ENCODE data around the gene MEIOSIN. TPM values are rescaled to one million over a fixed set of nuclear protein-coding genes. Genes with fewer than 3 reads are reported as not detected.
A peak's percentile ranks its signal among the peaks of the same experiment; 100 is the strongest.

Gene MEIOSIN
- total and polyA plus RNA-seq, 2 of the 13 experiments (the other 11 are each of a cell fraction or from before 2014, with no cell fraction given), result not detected

DNA sequence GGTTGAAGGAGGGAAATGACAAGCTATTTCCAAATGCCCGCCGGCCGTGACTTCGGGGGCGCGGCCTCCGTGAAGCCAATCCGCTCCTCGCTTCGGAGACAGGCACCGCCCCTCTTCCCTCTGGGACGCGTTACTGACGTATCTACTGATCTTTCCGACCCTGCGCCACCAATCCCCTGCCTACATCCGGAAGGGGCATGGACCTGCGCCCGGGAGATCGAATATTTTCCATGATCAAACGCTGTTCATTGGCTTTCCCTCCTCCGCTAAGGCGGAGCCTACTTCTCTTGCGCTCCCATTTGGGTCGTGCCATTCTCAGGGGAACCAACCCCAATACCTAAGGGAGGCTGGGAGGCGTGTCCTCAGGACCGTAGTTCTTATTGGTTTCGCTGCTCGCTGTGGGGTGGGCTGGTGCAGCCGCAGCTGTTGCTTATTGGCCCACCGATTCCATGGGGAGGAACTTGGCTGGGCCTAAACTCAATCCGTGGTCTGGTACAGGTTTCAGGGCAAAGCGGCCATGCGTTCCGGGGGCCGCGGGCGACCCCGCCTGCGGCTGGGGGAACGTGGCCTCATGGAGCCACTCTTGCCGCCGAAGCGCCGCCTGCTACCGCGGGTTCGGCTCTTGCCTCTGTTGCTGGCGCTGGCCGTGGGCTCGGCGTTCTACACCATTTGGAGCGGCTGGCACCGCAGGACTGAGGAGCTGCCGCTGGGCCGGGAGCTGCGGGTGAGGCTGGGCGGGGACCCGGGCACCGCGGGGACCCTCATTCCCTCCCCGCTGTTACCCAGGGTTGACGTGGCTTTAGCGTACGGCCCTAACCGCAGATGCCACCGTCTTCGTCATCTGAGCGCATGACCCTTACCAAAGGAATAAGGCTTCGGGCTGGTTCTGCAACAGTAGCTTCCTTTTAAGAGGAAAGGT lies 40.8 kb upstream of the MEIOSIN start, which contains the start of gene QPCTL (continued):
- TF ChIP-seq, protein P1, sequence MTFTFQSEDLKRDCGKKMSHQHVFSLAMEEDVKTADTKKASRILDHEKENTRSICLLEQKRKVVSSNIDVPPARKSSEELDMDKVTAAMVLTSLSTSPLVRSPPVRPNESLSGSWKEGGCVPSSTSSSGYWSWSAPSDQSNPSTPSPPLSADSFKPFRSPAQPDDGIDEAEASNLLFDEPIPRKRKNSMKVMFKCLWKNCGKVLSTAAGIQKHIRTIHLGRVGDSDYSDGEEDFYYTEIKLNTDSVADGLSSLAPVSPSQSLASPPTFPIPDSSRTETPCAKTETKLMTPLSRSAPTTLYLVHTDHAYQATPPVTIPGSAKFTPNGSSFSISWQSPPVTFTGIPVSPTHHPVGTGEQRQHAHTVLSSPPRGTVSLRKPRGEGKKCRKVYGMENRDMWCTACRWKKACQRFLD (CRISPR knock-in tag; IDR thresholded peaks at IDR 0.05; ENCODE audit: borderline replicate concordance), result peak; percentile 42; the same call in 1 of the 2 replicates
- TF ChIP-seq RAD21 (CRISPR knock-in tag; IDR thresholded peaks at IDR 0.05) (peak; percentile 49; the same call in 1 of the 2 replicates), NCOR1 (IDR thresholded peaks at IDR 0.05; ENCODE audit: borderline replicate concordance, low read length) (peak; percentile 31; the same call in 1 of the 2 replicates), NR2F6 (IDR thresholded peaks at IDR 0.05) (no peak), NR2F6 (CRISPR knock-in tag; IDR thresholded peaks at IDR 0.05) (no peak), ZNF607 (CRISPR knock-in tag; IDR thresholded peaks at IDR 0.05; ENCODE audit: borderline replicate concordance) (0 out of 2 replicates have a peak, but pooled peaks have one; percentile 50), MIER2 (CRISPR knock-in tag; IDR thresholded peaks at IDR 0.05) (0 out of 2 replicates have a peak, but pooled peaks have one; percentile 15)
- TF ChIP-seq, protein P2, sequence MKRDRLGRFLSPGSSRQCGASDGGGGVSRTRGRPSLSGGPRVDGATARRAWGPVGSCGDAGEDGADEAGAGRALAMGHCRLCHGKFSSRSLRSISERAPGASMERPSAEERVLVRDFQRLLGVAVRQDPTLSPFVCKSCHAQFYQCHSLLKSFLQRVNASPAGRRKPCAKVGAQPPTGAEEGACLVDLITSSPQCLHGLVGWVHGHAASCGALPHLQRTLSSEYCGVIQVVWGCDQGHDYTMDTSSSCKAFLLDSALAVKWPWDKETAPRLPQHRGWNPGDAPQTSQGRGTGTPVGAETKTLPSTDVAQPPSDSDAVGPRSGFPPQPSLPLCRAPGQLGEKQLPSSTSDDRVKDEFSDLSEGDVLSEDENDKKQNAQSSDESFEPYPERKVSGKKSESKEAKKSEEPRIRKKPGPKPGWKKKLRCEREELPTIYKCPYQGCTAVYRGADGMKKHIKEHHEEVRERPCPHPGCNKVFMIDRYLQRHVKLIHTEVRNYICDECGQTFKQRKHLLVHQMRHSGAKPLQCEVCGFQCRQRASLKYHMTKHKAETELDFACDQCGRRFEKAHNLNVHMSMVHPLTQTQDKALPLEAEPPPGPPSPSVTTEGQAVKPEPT (CRISPR knock-in tag; IDR thresholded peaks at IDR 0.05; ENCODE audit: low read depth), result no peak
- TF ChIP-seq, protein P3, sequence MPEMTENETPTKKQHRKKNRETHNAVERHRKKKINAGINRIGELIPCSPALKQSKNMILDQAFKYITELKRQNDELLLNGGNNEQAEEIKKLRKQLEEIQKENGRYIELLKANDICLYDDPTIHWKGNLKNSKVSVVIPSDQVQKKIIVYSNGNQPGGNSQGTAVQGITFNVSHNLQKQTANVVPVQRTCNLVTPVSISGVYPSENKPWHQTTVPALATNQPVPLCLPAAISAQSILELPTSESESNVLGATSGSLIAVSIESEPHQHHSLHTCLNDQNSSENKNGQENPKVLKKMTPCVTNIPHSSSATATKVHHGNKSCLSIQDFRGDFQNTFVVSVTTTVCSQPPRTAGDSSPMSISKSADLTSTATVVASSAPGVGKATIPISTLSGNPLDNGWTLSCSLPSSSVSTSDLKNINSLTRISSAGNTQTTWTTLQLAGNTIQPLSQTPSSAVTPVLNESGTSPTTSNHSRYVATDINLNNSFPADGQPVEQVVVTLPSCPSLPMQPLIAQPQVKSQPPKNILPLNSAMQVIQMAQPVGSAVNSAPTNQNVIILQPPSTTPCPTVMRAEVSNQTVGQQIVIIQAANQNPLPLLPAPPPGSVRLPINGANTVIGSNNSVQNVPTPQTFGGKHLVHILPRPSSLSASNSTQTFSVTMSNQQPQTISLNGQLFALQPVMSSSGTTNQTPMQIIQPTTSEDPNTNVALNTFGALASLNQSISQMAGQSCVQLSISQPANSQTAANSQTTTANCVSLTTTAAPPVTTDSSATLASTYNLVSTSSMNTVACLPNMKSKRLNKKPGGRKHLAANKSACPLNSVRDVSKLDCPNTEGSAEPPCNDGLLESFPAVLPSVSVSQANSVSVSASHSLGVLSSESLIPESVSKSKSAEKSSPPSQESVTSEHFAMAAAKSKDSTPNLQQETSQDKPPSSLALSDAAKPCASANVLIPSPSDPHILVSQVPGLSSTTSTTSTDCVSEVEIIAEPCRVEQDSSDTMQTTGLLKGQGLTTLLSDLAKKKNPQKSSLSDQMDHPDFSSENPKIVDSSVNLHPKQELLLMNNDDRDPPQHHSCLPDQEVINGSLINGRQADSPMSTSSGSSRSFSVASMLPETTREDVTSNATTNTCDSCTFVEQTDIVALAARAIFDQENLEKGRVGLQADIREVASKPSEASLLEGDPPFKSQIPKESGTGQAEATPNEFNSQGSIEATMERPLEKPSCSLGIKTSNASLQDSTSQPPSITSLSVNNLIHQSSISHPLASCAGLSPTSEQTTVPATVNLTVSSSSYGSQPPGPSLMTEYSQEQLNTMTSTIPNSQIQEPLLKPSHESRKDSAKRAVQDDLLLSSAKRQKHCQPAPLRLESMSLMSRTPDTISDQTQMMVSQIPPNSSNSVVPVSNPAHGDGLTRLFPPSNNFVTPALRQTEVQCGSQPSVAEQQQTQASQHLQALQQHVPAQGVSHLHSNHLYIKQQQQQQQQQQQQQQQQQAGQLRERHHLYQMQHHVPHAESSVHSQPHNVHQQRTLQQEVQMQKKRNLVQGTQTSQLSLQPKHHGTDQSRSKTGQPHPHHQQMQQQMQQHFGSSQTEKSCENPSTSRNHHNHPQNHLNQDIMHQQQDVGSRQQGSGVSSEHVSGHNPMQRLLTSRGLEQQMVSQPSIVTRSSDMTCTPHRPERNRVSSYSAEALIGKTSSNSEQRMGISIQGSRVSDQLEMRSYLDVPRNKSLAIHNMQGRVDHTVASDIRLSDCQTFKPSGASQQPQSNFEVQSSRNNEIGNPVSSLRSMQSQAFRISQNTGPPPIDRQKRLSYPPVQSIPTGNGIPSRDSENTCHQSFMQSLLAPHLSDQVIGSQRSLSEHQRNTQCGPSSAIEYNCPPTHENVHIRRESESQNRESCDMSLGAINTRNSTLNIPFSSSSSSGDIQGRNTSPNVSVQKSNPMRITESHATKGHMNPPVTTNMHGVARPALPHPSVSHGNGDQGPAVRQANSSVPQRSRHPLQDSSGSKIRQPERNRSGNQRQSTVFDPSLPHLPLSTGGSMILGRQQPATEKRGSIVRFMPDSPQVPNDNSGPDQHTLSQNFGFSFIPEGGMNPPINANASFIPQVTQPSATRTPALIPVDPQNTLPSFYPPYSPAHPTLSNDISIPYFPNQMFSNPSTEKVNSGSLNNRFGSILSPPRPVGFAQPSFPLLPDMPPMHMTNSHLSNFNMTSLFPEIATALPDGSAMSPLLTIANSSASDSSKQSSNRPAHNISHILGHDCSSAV (CRISPR knock-in tag; IDR thresholded peaks at IDR 0.05; ENCODE audit: borderline replicate concordance), result no peak
- TF ChIP-seq, protein P4, sequence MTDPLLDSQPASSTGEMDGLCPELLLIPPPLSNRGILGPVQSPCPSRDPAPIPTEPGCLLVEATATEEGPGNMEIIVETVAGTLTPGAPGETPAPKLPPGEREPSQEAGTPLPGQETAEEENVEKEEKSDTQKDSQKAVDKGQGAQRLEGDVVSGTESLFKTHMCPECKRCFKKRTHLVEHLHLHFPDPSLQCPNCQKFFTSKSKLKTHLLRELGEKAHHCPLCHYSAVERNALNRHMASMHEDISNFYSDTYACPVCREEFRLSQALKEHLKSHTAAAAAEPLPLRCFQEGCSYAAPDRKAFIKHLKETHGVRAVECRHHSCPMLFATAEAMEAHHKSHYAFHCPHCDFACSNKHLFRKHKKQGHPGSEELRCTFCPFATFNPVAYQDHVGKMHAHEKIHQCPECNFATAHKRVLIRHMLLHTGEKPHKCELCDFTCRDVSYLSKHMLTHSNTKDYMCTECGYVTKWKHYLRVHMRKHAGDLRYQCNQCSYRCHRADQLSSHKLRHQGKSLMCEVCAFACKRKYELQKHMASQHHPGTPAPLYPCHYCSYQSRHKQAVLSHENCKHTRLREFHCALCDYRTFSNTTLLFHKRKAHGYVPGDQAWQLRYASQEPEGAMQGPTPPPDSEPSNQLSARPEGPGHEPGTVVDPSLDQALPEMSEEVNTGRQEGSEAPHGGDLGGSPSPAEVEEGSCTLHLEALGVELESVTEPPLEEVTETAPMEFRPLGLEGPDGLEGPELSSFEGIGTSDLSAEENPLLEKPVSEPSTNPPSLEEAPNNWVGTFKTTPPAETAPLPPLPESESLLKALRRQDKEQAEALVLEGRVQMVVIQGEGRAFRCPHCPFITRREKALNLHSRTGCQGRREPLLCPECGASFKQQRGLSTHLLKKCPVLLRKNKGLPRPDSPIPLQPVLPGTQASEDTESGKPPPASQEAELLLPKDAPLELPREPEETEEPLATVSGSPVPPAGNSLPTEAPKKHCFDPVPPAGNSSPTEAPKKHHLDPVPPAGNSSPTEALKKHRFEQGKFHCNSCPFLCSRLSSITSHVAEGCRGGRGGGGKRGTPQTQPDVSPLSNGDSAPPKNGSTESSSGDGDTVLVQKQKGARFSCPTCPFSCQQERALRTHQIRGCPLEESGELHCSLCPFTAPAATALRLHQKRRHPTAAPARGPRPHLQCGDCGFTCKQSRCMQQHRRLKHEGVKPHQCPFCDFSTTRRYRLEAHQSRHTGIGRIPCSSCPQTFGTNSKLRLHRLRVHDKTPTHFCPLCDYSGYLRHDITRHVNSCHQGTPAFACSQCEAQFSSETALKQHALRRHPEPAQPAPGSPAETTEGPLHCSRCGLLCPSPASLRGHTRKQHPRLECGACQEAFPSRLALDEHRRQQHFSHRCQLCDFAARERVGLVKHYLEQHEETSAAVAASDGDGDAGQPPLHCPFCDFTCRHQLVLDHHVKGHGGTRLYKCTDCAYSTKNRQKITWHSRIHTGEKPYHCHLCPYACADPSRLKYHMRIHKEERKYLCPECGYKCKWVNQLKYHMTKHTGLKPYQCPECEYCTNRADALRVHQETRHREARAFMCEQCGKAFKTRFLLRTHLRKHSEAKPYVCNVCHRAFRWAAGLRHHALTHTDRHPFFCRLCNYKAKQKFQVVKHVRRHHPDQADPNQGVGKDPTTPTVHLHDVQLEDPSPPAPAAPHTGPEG (CRISPR knock-in tag; IDR thresholded peaks at IDR 0.05), result 0 out of 2 replicates have a peak, but pooled peaks have one; percentile 25

All from HepG2 (cell line).